ENCODE measurements around the gene CSTF2. TPM values are rescaled to one million over a fixed set of nuclear protein-coding genes. Genes with fewer than 3 reads are reported as not detected.

The CSTF2 gene
- total and polyA plus RNA-seq, 4 donors: 3.9 to 11.8 (median 5.3) TPM

GRCh38 chrX:100870527-100870926 is 50.3 kb downstream of the CSTF2 start:
- Histone ChIP-seq H3K27me3 (ENCODE audit: control insufficient read depth in 4 of 4, insufficient read depth in 4 of 4, low read length in 3 of 4) (no peaks in the 10 kb centered on the region), H3K9ac (ENCODE audit: low read depth in 1 of 2, low read length in 2 of 2) (no peak overlapping the region), H3K9me3 (ENCODE audit: control insufficient read depth in 4 of 4, low read length in 3 of 4) (no peaks in the 10 kb centered on the region), H3K27ac (ENCODE audit: low read depth in 1 of 2, low read length in 2 of 2) (no peak overlapping the region), H3K4me3 (ENCODE audit: low read depth in 1 of 3, low read length in 3 of 3) (no peak overlapping the region), H3K36me3 (ENCODE audit: control insufficient read depth in 4 of 4, insufficient read depth in 3 of 4, low read depth in 1 of 4, low read length in 3 of 4) (no peaks in the 10 kb centered on the region), H3K4me1 (ENCODE audit: control insufficient read depth in 4 of 4, insufficient read depth in 4 of 4, low read length in 3 of 4) (no peaks in the 10 kb centered on the region)
- TF ChIP-seq SP1 (IDR thresholded peaks at IDR 0.05) (no peak), ZBTB33 (IDR thresholded peaks at IDR 0.05) (no peak), HNF4G (IDR thresholded peaks at IDR 0.05) (no peak), TAF1 (conservative IDR thresholded peaks at IDR 0.05) (no peak), EGR1 (IDR thresholded peaks at IDR 0.05; ENCODE audit: low read depth in 2 of 2) (no peak), ATF3 (IDR thresholded peaks at IDR 0.05) (no peak), FOXA1 (IDR thresholded peaks at IDR 0.05) (no peak), JUND (IDR thresholded peaks at IDR 0.05) (no peak), YY1 (IDR thresholded peaks at IDR 0.05) (no peak), GABPA (IDR thresholded peaks at IDR 0.05 in 1 of 2, conservative IDR thresholded peaks at IDR 0.05 in 1 of 2) (no peak), REST (IDR thresholded peaks at IDR 0.05) (no peak)
- WGBS: 56% methylated on average over 5 of the region's 5 CpGs
- DNase-seq (ENCODE audit: low spot score): no peak

GRCh38 chrX:100871594-100872560 is 51.7 kb downstream of the CSTF2 start:
- H3K36me3 ChIP-seq (ENCODE audit: control insufficient read depth in 4 of 4, insufficient read depth in 3 of 4, low read depth in 1 of 4, low read length in 3 of 4): no peaks in the 10 kb centered on the region
- H3K9ac ChIP-seq (ENCODE audit: low read depth in 1 of 2, low read length in 2 of 2): no peak overlapping the region
- no peak overlapping the region for H3K27ac ChIP-seq (ENCODE audit: low read depth in 1 of 2, low read length in 2 of 2)
- TF ChIP-seq SP1 (IDR thresholded peaks at IDR 0.05) (no peak), TAF1 (conservative IDR thresholded peaks at IDR 0.05) (no peak), RXRA (IDR thresholded peaks at IDR 0.05) (no peak), ATF3 (IDR thresholded peaks at IDR 0.05) (no peak), EGR1 (IDR thresholded peaks at IDR 0.05; ENCODE audit: low read depth in 2 of 2) (no peak), ZBTB33 (IDR thresholded peaks at IDR 0.05) (no peak), YY1 (IDR thresholded peaks at IDR 0.05) (no peak), GABPA (IDR thresholded peaks at IDR 0.05 in 1 of 2, conservative IDR thresholded peaks at IDR 0.05 in 1 of 2) (no peak), FOXA2 (IDR thresholded peaks at IDR 0.05) (no peak), RAD21 (IDR thresholded peaks at IDR 0.05) (no peak), FOXA1 (IDR thresholded peaks at IDR 0.05) (no peak)
- H3K4me3 ChIP-seq (ENCODE audit: low read depth in 1 of 3, low read length in 3 of 3): no peak overlapping the region
- no peaks in the 10 kb centered on the region for H3K27me3 ChIP-seq (ENCODE audit: control insufficient read depth in 4 of 4, insufficient read depth in 4 of 4, low read length in 3 of 4)
- no peaks in the 10 kb centered on the region for H3K9me3 ChIP-seq (ENCODE audit: control insufficient read depth in 4 of 4, low read length in 3 of 4)
- 56% methylated on average over 9 of the region's 9 CpGs for WGBS
- DNase-seq (ENCODE audit: low spot score): no peak
- no peaks in the 10 kb centered on the region for H3K4me1 ChIP-seq (ENCODE audit: control insufficient read depth in 4 of 4, insufficient read depth in 4 of 4, low read length in 3 of 4)
